K562 (cell line): ENCODE data around the gene FAM107B. TPM values are rescaled to one million over a fixed set of nuclear protein-coding genes. Genes with fewer than 3 reads are reported as not detected.

Experiments used
- GABPB2 ChIP-seq: fragments of 250-450 bp; sonication (Bioruptor Pico); conservative IDR thresholded peaks from 2 replicates; pipeline ENCODE4 v1.5.1; 2021; ENCODE audit warnings: mild to moderate bottlenecking
- NR0B1 ChIP-seq: fragments of 450-650 bp; IDR thresholded peaks from one replicate; pipeline ENCODE4 v1.6.1; 2018; ENCODE audit warnings: mild to moderate bottlenecking, moderate library complexity; ENCODE audit not compliant: partially characterized antibody
- STAT6 ChIP-seq: sonication (generic); formaldehyde crosslinking; IDR thresholded peaks from 2 replicates; pipeline ENCODE4 v1.8.1; 2023; ENCODE audit warnings: mild to moderate bottlenecking, missing genetic modification reagents
- ZNF146 ChIP-seq: IDR thresholded peaks from one replicate; pipeline ENCODE4 v1.6.1; 2018; ENCODE audit warnings: missing compliant biosample characterization; ENCODE audit not compliant: unreplicated experiment
- ZNF23 ChIP-seq: fragments of 250-450 bp; sonication (Bioruptor Pico); IDR thresholded peaks from 2 replicates; pipeline ENCODE4 v1.4.0; 2020; ENCODE audit warnings: mild to moderate bottlenecking
- polyA plus RNA-seq, 8 experiments: library from polyadenylated mRNA; depleted of rRNA in 4 of 8; stranded (reverse) in 5 of 8; unstranded in 3 of 8; fragments of >200 nt; fragmentation: Nextera tagmentation in 2 of 8; fragmentation: Illumina TruSeq in 1 of 8; extraction: Ambion mirVana in 2 of 8; extraction: Trizol in 1 of 8; gene quantifications; 2 replicates each; pipeline versions ENCODE4 v1.2.1 to v1.2.3, GENCODE V29; 2011 to 2014; ENCODE audit warnings: inconsistent platforms in 1 of 8, missing spikeins in 1 of 8
- total RNA-seq, 7 experiments: library from RNA; depleted of rRNA in 6 of 7; stranded (reverse); fragments of >200 nt in 6 of 7; fragmentation: Illumina TruSeq in 2 of 7; extraction: Trizol in 2 of 7; gene quantifications; 2 replicates each; pipeline versions ENCODE4 v1.2.1 to v1.2.3, GENCODE V29; 2011 to 2021; ENCODE audit warnings: low replicate concordance in 1 of 7
- TF ChIP-seq, protein P1 (sequence below): IDR thresholded peaks from 3 replicates; pipeline ENCODE4 v1.6.1; 2011; ENCODE audit warnings: borderline replicate concordance, mild to moderate bottlenecking, moderate library complexity; ENCODE audit not compliant: insufficient read length; ENCODE audit errors: extremely low read depth
- TF ChIP-seq, protein P2 (sequence below): IDR thresholded peaks from 3 replicates; pipeline ENCODE4 v1.6.1; 2011; ENCODE audit warnings: borderline replicate concordance, mild to moderate bottlenecking; ENCODE audit not compliant: insufficient read length, insufficient read depth
- TF ChIP-seq, protein P3 (sequence below): fragments of 450-650 bp; formaldehyde crosslinking; IDR thresholded peaks from 2 replicates; pipeline ENCODE4 v1.4.0; 2020; ENCODE audit warnings: mild to moderate bottlenecking, mixed read lengths

FAM107B gene
- total and polyA plus RNA-seq, 9 of the 15 experiments (the other 6 are each of a cell fraction or from before 2014, with no cell fraction given), result 0.40 to 2.8 (median 1.4) TPM

- TF ChIP-seq STAT6 (CRISPR knock-in tag), result no peak
- TF ChIP-seq, protein P1, sequence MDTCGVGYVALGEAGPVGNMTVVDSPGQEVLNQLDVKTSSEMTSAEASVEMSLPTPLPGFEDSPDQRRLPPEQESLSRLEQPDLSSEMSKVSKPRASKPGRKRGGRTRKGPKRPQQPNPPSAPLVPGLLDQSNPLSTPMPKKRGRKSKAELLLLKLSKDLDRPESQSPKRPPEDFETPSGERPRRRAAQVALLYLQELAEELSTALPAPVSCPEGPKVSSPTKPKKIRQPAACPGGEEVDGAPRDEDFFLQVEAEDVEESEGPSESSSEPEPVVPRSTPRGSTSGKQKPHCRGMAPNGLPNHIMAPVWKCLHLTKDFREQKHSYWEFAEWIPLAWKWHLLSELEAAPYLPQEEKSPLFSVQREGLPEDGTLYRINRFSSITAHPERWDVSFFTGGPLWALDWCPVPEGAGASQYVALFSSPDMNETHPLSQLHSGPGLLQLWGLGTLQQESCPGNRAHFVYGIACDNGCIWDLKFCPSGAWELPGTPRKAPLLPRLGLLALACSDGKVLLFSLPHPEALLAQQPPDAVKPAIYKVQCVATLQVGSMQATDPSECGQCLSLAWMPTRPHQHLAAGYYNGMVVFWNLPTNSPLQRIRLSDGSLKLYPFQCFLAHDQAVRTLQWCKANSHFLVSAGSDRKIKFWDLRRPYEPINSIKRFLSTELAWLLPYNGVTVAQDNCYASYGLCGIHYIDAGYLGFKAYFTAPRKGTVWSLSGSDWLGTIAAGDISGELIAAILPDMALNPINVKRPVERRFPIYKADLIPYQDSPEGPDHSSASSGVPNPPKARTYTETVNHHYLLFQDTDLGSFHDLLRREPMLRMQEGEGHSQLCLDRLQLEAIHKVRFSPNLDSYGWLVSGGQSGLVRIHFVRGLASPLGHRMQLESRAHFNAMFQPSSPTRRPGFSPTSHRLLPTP, result no peak
- TF ChIP-seq, protein P2, sequence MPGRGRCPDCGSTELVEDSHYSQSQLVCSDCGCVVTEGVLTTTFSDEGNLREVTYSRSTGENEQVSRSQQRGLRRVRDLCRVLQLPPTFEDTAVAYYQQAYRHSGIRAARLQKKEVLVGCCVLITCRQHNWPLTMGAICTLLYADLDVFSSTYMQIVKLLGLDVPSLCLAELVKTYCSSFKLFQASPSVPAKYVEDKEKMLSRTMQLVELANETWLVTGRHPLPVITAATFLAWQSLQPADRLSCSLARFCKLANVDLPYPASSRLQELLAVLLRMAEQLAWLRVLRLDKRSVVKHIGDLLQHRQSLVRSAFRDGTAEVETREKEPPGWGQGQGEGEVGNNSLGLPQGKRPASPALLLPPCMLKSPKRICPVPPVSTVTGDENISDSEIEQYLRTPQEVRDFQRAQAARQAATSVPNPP, result no peak
- no peak for TF ChIP-seq ZNF23
- no peak for TF ChIP-seq GABPB2 (CRISPR knock-in tag)
- TF ChIP-seq, protein P3, sequence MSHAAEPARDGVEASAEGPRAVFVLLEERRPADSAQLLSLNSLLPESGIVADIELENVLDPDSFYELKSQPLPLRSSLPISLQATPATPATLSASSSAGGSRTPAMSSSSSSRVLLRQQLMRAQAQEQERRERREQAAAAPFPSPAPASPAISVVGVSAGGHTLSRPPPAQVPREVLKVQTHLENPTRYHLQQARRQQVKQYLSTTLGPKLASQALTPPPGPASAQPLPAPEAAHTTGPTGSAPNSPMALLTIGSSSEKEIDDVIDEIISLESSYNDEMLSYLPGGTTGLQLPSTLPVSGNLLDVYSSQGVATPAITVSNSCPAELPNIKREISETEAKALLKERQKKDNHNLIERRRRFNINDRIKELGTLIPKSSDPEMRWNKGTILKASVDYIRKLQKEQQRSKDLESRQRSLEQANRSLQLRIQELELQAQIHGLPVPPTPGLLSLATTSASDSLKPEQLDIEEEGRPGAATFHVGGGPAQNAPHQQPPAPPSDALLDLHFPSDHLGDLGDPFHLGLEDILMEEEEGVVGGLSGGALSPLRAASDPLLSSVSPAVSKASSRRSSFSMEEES (CRISPR knock-in tag), result peak; percentile 80
- TF ChIP-seq ZNF146 (CRISPR knock-in tag), result no peak
- TF ChIP-seq NR0B1, result no peak
Measured at GRCh38 chr10:14548474-14548873, 226.2 kb downstream of the FAM107B start (continued).
